IMR-90 (cell line): ENCODE data around the gene DDX54. TPM values are rescaled to one million over a fixed set of nuclear protein-coding genes. Genes with fewer than 3 reads are reported as not detected.

Experiments used
- ATAC-seq: fragments of 200-7000 bp; cut with Tn5 transposase; 2 replicates; pipeline ENCODE4 v1.9.1; 2020; ENCODE audit warnings: low read depth, mild to moderate bottlenecking, moderate library complexity
- BruUV-seq: library from RNA; stranded (reverse); fragments of 400-500 nt; replicated peaks from 2 replicates; lab custom pipeline; 2021; lab: Mats Ljungman, UMichigan
- CTCF ChIA-PET: fragments of 300-600 bp; formaldehyde crosslinking; extraction: SDS; loops from one replicate; lab custom pipeline; 2021; ENCODE audit warnings: antibody characterized with exemption; lab: Yijun Ruan, JAX
- POLR2A ChIA-PET: fragments of 300-600 bp; sonication (Branson Sonifier 250); formaldehyde crosslinking; loops from one replicate; lab custom pipeline; 2022; ENCODE audit warnings: antibody characterized with exemption; ENCODE audit not compliant: unreplicated experiment; lab: Charles Lee
- DNase-seq: peaks from one replicate; pipeline ENCODE4 v3.0.0; 2013
- H2AFZ ChIP-seq: replicated peaks from 2 replicates; pipeline ENCODE3; 2013; ENCODE audit warnings: low read length, mild to moderate bottlenecking; ENCODE audit not compliant: poor library complexity
- H2AK5ac ChIP-seq: 2 replicates; pipeline ENCODE4 v1.6.1; 2013; ENCODE audit warnings: low read depth, low read length, inconsistent platforms
- H2AK9ac ChIP-seq: replicated peaks from 2 replicates; pipeline ENCODE3; 2013; ENCODE audit warnings: mild to moderate bottlenecking, low read depth, low read length, moderate library complexity; ENCODE audit not compliant: poor library complexity
- H2BK120ac ChIP-seq: 2 replicates; pipeline ENCODE4 v1.6.1; 2013; ENCODE audit warnings: low read depth, low read length, inconsistent platforms
- H2BK15ac ChIP-seq: 3 replicates; pipeline ENCODE4 v1.6.1; 2013; ENCODE audit warnings: low read depth, low read length, inconsistent platforms
- H2BK20ac ChIP-seq: 2 replicates; pipeline ENCODE4 v1.6.1; 2013; ENCODE audit warnings: low read depth, mild to moderate bottlenecking, inconsistent platforms, low read length, moderate library complexity
- H2BK5ac ChIP-seq: 2 replicates; pipeline ENCODE4 v1.6.1; 2013; ENCODE audit warnings: mild to moderate bottlenecking, low read depth, low read length, inconsistent platforms; ENCODE audit not compliant: poor library complexity, severe bottlenecking
- H3K14ac ChIP-seq: replicated peaks from 2 replicates; pipeline ENCODE4 v1.6.1; 2013; ENCODE audit warnings: low read depth, low read length, inconsistent platforms
- H3K18ac ChIP-seq: 2 replicates; pipeline ENCODE4 v1.6.1; 2013; ENCODE audit warnings: low read depth, low read length, control low read depth
- H3K23ac ChIP-seq: 2 replicates; pipeline ENCODE4 v1.6.1; 2013; ENCODE audit warnings: low read depth, low read length, inconsistent platforms
- H3K27ac ChIP-seq: 2 replicates; pipeline ENCODE4 v1.5.1; 2013; ENCODE audit warnings: mild to moderate bottlenecking, control low read depth, low read length; ENCODE audit not compliant: insufficient read depth
- H3K27me3 ChIP-seq: 2 replicates; pipeline ENCODE4 v1.6.1; 2013; ENCODE audit warnings: low read length; ENCODE audit not compliant: control insufficient read depth, insufficient read depth
- H3K36me3 ChIP-seq: 2 replicates; pipeline ENCODE4 v1.6.1; 2013; ENCODE audit warnings: low read length, mixed read lengths; ENCODE audit not compliant: control insufficient read depth, insufficient read depth
- H3K4ac ChIP-seq: 2 replicates; pipeline ENCODE4 v1.6.1; 2013; ENCODE audit warnings: low read depth, low read length, inconsistent platforms
- H3K4me1 ChIP-seq: 2 replicates; pipeline ENCODE4 v1.6.1; 2013; ENCODE audit warnings: low read length, mixed read lengths; ENCODE audit not compliant: control insufficient read depth, insufficient read depth
- H3K4me2 ChIP-seq: 2 replicates; pipeline ENCODE4 v1.6.1; 2013; ENCODE audit warnings: low read depth, mild to moderate bottlenecking, control low read depth, low read length, moderate library complexity
- H3K4me3 ChIP-seq: 2 replicates; pipeline ENCODE4 v1.5.1; 2013; ENCODE audit warnings: low read depth, mild to moderate bottlenecking, control low read depth, low read length, moderate library complexity; ENCODE audit not compliant: insufficient read depth
- H3K56ac ChIP-seq: 2 replicates; pipeline ENCODE4 v1.6.1; 2013; ENCODE audit warnings: low read length, inconsistent platforms; ENCODE audit not compliant: insufficient read depth; ENCODE audit errors: extremely low read depth
- H3K79me1 ChIP-seq, 2 experiments: 2 replicates each; pipeline ENCODE4 v1.6.1; 2013; ENCODE audit warnings: low read length in 2 of 2, inconsistent platforms in 1 of 2, low read depth in 1 of 2
- H3K9ac ChIP-seq: 2 replicates; pipeline ENCODE4 v1.6.1; 2013; ENCODE audit warnings: low read depth, low read length, control low read depth
- H3K9me1 ChIP-seq: 2 replicates; pipeline ENCODE4 v1.6.1; 2013; ENCODE audit warnings: low read length, inconsistent platforms; ENCODE audit not compliant: insufficient read depth
- H3K9me3 ChIP-seq: 2 replicates; pipeline ENCODE4 v1.6.1; 2013; ENCODE audit warnings: low read length; ENCODE audit not compliant: control insufficient read depth, insufficient read depth
- H4K20me1 ChIP-seq: 2 replicates; pipeline ENCODE4 v1.6.1; 2013; ENCODE audit warnings: low read length, inconsistent platforms; ENCODE audit not compliant: insufficient read depth
- H4K5ac ChIP-seq: 2 replicates; pipeline ENCODE4 v1.6.1; 2013; ENCODE audit warnings: mild to moderate bottlenecking, low read depth, low read length, control low read depth
- H4K8ac ChIP-seq, 2 experiments: 2 replicates each; pipeline ENCODE4 v1.6.1; 2013; ENCODE audit warnings: low read depth in 2 of 2, low read length in 2 of 2, control low read depth in 1 of 2, inconsistent platforms in 1 of 2
- H4K91ac ChIP-seq: 2 replicates; pipeline ENCODE4 v1.6.1; 2013; ENCODE audit warnings: low read depth, low read length, inconsistent platforms; ENCODE audit not compliant: insufficient read depth
- BHLHE40 ChIP-seq: fragments of 150-350 bp; IDR thresholded peaks from 2 replicates; pipeline ENCODE4 v1.6.1; 2016; ENCODE audit warnings: mild to moderate bottlenecking, low read depth, low read length
- MAZ ChIP-seq: IDR thresholded peaks from 2 replicates; pipeline ENCODE4 v1.6.1; 2012; ENCODE audit warnings: low read depth, mild to moderate bottlenecking, low read length, improper control_type of control experiment, moderate library complexity, borderline replicate concordance
- MXI1 ChIP-seq: IDR thresholded peaks from 2 replicates; pipeline ENCODE4 v1.6.1; 2012; ENCODE audit warnings: low read depth, mild to moderate bottlenecking, low read length, moderate library complexity, borderline replicate concordance
- WGBS, 2 experiments: methylation state at CpG; one replicate each; pipeline versions ENCODE4 v1.1.5 to v1.1.7; 2013; ENCODE audit warnings: missing lambda C conversion rate in 2 of 2; ENCODE audit not compliant: insufficient read length in 1 of 2; ENCODE audit errors: extremely low coverage in 2 of 2; 5-methylcytosine and 5-hydroxymethylcytosine counted together
- dilution Hi-C: fragments of 300-500 bp; cut with HindIII; formaldehyde crosslinking; loops from one replicate; pipeline ENCODE4 v1.14.3; 2018; ENCODE audit warnings: low sequenced_read_pairs; ENCODE audit not compliant: unreplicated experiment
- in situ Hi-C: fragments of 300-500 bp; cut with MboI; formaldehyde crosslinking; loops from 3 replicates; pipeline ENCODE4 v1.14.3; 2019; ENCODE audit warnings: low sequenced_read_pairs, inconsistent platforms, mixed read lengths
- intact Hi-C: fragments of 100-400 bp; cut with micrococcal nuclease; formaldehyde crosslinking; loops from 2 replicates; pipeline ENCODE4 v1.10.0; 2022
- polyA plus RNA-seq, 3 experiments: library from polyadenylated mRNA; depleted of rRNA; stranded (reverse); fragments of >200 nt; gene quantifications; 2 replicates each; pipeline ENCODE4 v1.2.3, GENCODE V29; 2012; ENCODE audit warnings: low replicate concordance in 1 of 3
- total RNA-seq: library from RNA; depleted of rRNA; stranded (reverse); fragments of >200 nt; gene quantifications from 2 replicates; pipeline ENCODE4 v1.2.3, GENCODE V29; 2012

DDX54 gene
- total and polyA plus RNA-seq, 2 of the 4 experiments (the other 2 are of a cell fraction) = 23.8 to 47.5 TPM

GRCh38 chr12:113184098-113184899 is 979 bp downstream of the DDX54 start:
- CTCF ChIA-PET = interaction anchor here (1.1 kb wide), 1 partner anchor 9 kb away, joined by 5 read pairs; no protein-coding TSS in a partner anchor

More at GRCh38 chr12:113184098-113184899, 979 bp downstream of the DDX54 start:
- H2AFZ ChIP-seq = peak overlapping the region; percentile 96
- no peaks in the 10 kb centered on the region for H3K27me3 ChIP-seq
- peak overlapping the region; percentile 27 for H2BK5ac ChIP-seq
- peak overlapping the region; percentile 51 for H3K23ac ChIP-seq
- DNase-seq (no peak), ATAC-seq (peak; percentile 72)
- dilution Hi-C loops (no loop called here), in situ Hi-C loops (loop anchor here (25.0 kb wide), 1 partner anchor 1228 kb away; the partner anchor contains the start of gene TBX5), intact Hi-C loops (no loop called here)
- peak overlapping the region; percentile 83 for H2AK5ac ChIP-seq
- 0 out of 2 replicates have a peak, but pooled peaks have one; percentile 12 for TF ChIP-seq MXI1
- TF ChIP-seq MAZ = 0 out of 2 replicates have a peak, but pooled peaks have one; percentile 8
- no peak for TF ChIP-seq BHLHE40
- no TSS peak for BruUV-seq
- no peaks in the 10 kb centered on the region for H3K9me3 ChIP-seq
- peak overlapping the region; percentile 24 for H4K5ac ChIP-seq
- no peaks in the 10 kb centered on the region for H3K9me1 ChIP-seq
- H3K4me3 ChIP-seq = peak overlapping the region; percentile 67
- POLR2A ChIA-PET = no interaction called here
- H3K18ac ChIP-seq = peak overlapping the region; percentile 5; the same call in 1 of the 2 replicates
- H2BK120ac ChIP-seq = no peak overlapping the region
- peak overlapping the region; percentile 89 for H3K14ac ChIP-seq
- H3K4me2 ChIP-seq = peak overlapping the region; percentile 66
- no peaks in the 10 kb centered on the region; the same call in 1 of the 2 replicates for H4K20me1 ChIP-seq
- H4K91ac ChIP-seq = peak overlapping the region; percentile 81
- H3K9ac ChIP-seq = peak overlapping the region; percentile 62
- peak overlapping the region; percentile 64 for H3K56ac ChIP-seq
- peaks cover 15% of the 10 kb centered on the region for H3K36me3 ChIP-seq
- H4K8ac ChIP-seq = peak overlapping the region; percentile 27 to 57
- no peak overlapping the region for H2BK15ac ChIP-seq
- peaks cover 37 to 65% of the 10 kb centered on the region in 2 experiments for H3K79me1 ChIP-seq
- no peak overlapping the region for H2BK20ac ChIP-seq
- peak overlapping the region; percentile 87 for H3K4ac ChIP-seq
- WGBS, 2 experiments = 26% methylated on average over 13 of the region's 26 CpGs; no CpG with 5 or more reads in 1 of the 2 experiments
- H2AK9ac ChIP-seq = peak overlapping the region; percentile 89
- H3K4me1 ChIP-seq = peaks cover 5% of the 10 kb centered on the region; the same call in 1 of the 2 replicates
- H3K27ac ChIP-seq = peak overlapping the region; percentile 39
